Measurements from ENCODE around the gene SBF2.

Gene SBF2

GRCh38 chr11:9875862-9876261 lies 418.2 kb downstream of the SBF2 start:
- no peak for DNase-seq

GRCh38 chr11:9875399-9875798 lies 418.6 kb downstream of the SBF2 start:
- DNase-seq = no peak

GRCh38 chr11:9874466-9874865 lies 419.6 kb downstream of the SBF2 start:
- no peak for DNase-seq

GRCh38 chr11:9868641-9869040 lies 425.4 kb downstream of the SBF2 start:
- no peak for DNase-seq

- no peak for DNase-seq
These were observed 431.0 kb downstream of the SBF2 start for GRCh38 chr11:9862981-9863380.

GRCh38 chr11:9861860-9862725 lies 431.9 kb downstream of the SBF2 start:
- peak; percentile 37 for DNase-seq

GRCh38 chr11:9859554-9860305 lies 434.3 kb downstream of the SBF2 start:
- no peak for DNase-seq

GRCh38 chr11:9858822-9859221 lies 435.2 kb downstream of the SBF2 start:
- DNase-seq = no peak

GRCh38 chr11:9858218-9858617 lies 435.8 kb downstream of the SBF2 start:
- no peak for DNase-seq

GRCh38 chr11:9855579-9856287 lies 438.3 kb downstream of the SBF2 start:
- DNase-seq = no peak

- DNase-seq = no peak
These were observed 440.0 kb downstream of the SBF2 start for GRCh38 chr11:9853929-9854552.

- DNase-seq = no peak
These were observed 441.6 kb downstream of the SBF2 start for GRCh38 chr11:9852465-9852864.

- DNase-seq = no peak
These were observed 442.7 kb downstream of the SBF2 start for GRCh38 chr11:9851366-9851765.

GRCh38 chr11:9850224-9850895 lies 443.7 kb downstream of the SBF2 start:
- DNase-seq = no peak

GRCh38 chr11:9849389-9849788 lies 444.6 kb downstream of the SBF2 start:
- DNase-seq = no peak

GRCh38 chr11:9847636-9848035 lies 446.4 kb downstream of the SBF2 start:
- no peak for DNase-seq

- DNase-seq = no peak
These were observed 451.1 kb downstream of the SBF2 start for GRCh38 chr11:9842923-9843322.

- no peak for DNase-seq
These were observed 453.5 kb downstream of the SBF2 start for GRCh38 chr11:9840460-9841004.

GRCh38 chr11:9839550-9839949 lies 454.5 kb downstream of the SBF2 start:
- no peak for DNase-seq

- DNase-seq = no peak
These were observed 455.1 kb downstream of the SBF2 start for GRCh38 chr11:9838961-9839360.

- no peak for DNase-seq
These were observed 455.8 kb downstream of the SBF2 start for GRCh38 chr11:9838229-9838628.

GRCh38 chr11:9834291-9834690 lies 459.7 kb downstream of the SBF2 start:
- DNase-seq = no peak

All from left hindlimb (tissue), 1 donor.